GM21447 (cell line): Measurements from ENCODE around the gene ARHGAP15.

Source experiments
- ATAC-seq: cut with Tn5 transposase; IDR thresholded peaks from one replicate; pipeline ENCODE4 v1.9.1; 2021; ENCODE audit not compliant: unreplicated experiment

Gene ARHGAP15

GRCh38 chr2:143608758-143609157 is 479.5 kb downstream of the ARHGAP15 start:
- no peak for ATAC-seq

DNA sequence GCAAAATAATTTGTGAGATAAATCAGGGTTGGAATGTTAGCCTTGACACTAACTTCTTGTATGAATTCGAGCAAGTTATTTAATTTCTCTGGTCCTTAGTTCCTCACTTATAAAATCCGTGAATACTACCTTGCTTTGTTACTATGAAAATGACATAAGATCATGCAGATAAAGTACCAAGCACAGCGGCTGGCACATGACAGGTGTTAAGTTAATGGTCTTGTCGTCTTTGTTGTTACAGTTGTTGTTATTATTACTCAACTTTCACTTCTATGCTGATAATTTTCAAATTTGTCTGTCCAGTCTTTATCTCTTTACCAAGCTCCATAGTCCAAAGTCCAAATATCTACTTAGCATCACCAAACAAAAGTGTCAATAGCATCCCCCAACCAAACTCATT is 482.1 kb downstream of the ARHGAP15 start:
- ATAC-seq: no peak

- no peak for ATAC-seq
Measured at GRCh38 chr2:143615562-143615961, 486.3 kb downstream of the ARHGAP15 start.

DNA sequence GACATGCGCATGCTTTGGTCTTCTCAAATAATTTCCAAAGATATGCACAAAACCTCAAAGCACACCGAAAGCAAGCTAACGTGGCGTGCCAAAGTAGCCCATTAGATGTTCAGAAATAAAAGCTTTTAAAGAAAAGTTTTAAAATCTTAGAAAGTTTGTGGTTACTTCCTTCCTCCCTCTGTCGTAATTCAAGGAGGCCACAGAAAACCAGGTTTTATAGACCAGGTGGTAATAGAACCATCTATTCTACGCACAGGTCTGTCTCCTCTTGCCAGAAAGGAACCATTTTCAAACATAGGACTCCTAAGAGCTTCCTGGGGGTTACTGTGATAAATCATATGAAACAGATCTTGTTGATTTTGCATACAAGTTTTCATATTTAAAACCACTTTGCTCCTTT is 487.2 kb downstream of the ARHGAP15 start:
- no peak for ATAC-seq

GRCh38 chr2:143617803-143618415 is 488.7 kb downstream of the ARHGAP15 start:
- no peak for ATAC-seq

DNA sequence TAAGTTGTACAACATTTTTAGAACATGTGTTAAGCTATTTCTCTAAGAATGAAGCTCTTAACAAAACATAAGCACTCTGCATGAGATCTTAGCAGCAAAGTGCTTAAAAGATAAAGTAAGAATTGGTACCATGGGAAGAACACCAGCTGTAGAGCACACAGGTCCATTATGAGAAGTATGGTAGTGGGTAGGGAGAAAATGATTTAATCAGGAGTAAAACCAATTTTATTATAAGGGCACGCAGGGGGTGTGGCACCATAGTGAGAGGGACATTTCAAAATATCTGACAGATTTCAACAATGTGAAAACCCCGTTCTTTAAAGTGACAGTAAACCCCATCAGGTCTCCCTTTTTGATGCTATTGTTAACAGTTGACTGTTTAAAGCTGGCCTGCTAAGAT is 492.9 kb downstream of the ARHGAP15 start:
- ATAC-seq: no peak

DNA sequence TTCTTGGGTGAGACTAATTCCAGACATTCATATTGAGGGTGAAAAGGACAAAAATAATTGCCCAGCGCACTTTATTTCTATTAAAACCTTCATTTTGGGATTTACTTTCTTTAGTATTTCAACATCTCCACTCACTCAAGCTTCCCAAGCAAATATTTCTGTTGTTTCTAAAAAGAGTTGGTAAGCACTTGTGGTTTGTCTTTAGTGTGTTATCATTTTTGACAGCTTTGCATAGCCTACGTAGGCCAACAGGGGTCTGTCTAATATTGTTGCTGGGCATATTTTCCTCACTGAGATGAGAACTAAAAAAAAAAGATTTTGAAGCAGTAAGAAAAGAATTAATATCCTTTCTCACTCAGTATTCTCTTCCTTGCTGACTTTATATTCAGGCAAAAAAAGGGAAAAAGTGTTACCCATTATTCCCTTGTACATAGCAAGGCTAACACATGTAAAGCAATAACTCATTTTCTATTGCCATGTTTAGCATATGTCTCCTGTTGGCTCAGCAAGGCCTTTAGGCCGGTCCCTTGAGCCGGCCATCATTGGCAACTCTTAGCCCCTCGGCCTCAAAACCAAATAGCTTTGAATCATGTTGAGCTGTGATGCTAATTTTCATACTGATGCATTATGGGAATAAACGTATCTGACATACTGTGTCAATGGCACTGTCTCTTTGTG is 494.2 kb downstream of the ARHGAP15 start:
- no peak for ATAC-seq

DNA sequence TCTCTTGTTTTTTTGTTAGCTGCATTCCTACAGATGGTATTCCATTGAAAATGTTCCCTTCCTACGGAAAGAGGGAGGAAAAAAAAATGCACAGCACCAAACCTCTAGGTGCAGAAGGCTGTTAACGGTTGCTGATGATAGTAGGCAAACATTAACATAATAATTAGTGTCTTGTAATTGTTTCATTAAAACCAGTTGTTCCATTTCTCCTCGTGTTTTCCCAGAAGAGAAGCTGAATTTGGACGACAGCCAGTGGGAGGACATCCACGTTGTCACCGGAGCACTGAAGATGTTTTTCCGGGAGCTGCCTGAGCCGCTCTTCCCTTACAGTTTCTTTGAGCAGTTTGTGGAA is 494.7 kb downstream of the ARHGAP15 start:
- ATAC-seq: no peak

GRCh38 chr2:143629340-143629739 is 500.1 kb downstream of the ARHGAP15 start:
- no peak for ATAC-seq

DNA sequence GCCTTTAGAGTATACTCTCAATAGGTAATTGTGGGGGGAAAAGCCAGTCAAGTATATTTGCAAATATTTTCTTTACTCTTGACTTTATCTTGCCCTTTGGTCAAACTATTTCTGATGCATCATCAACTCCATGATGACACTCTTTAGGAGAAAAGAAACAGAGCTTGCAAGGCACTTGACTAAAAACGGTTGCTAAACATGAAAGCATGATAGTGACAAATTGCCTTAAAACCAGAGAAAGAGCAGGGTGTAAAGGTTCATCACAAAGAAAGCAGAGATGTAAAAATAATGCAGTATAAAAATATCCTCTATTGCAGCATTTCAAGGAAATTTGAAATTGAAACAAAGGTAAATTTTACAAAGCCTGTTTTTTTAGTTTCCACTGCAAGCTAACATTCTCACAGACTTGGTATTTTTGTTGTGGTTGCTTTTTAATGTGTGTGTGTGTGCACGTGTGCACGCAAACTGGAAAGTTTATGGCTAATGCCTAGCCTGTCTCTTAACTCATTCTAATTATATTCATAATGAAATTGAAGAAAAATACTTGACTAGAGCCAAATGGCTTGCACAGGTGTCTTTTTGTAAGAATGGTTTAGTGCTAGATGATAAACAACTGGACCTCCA is 503.6 kb downstream of the ARHGAP15 start:
- no peak for ATAC-seq

- ATAC-seq: no peak
Measured at GRCh38 chr2:143633419-143633818, 504.2 kb downstream of the ARHGAP15 start.

GRCh38 chr2:143635302-143635701 is 506.1 kb downstream of the ARHGAP15 start:
- ATAC-seq: no peak

- ATAC-seq: no peak
Measured at GRCh38 chr2:143635936-143636335, 506.7 kb downstream of the ARHGAP15 start.

GRCh38 chr2:143640826-143641225 is 511.6 kb downstream of the ARHGAP15 start:
- no peak for ATAC-seq

GRCh38 chr2:143645921-143646645 is 516.9 kb downstream of the ARHGAP15 start:
- ATAC-seq: no peak

GRCh38 chr2:143649226-143649740 is 520.1 kb downstream of the ARHGAP15 start:
- ATAC-seq: no peak

DNA sequence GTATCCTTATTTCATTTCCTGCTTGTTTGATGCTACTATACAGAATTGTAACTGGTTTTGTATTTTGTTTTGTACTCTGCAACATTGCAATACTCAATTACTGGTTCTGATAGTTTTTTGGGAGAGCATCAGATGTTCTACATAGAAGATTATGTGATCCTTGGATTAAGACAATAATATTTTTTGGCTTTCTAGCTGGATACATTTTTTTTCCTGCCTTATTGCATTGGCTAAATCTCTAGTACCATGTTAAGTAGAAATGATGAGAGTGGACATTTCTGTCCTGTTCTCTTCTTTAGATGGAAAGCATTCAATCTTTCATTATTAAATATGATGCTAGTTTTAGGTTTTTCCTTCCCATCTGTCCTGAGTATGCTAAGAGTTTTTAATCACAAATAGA is 523.5 kb downstream of the ARHGAP15 start:
- no peak for ATAC-seq

DNA sequence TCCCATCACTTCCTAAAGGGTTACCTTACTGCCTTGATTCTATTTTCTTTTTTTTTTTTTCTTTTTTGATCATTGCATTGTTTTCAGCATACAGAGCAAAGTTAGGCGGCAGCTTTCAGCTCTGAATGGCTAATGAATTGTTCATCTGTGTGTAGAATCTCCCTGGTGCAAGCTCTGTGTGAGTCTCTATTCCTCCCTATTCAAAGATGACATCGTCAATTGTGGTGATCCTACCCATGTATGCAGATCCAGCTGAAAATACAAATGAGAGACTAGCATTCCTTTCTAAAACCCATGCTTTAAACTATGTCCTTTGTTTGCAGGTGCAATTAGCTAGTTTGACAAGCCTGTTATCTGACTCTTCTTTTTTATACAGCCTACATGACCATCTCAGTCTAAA is 539.0 kb downstream of the ARHGAP15 start:
- no peak for ATAC-seq

DNA sequence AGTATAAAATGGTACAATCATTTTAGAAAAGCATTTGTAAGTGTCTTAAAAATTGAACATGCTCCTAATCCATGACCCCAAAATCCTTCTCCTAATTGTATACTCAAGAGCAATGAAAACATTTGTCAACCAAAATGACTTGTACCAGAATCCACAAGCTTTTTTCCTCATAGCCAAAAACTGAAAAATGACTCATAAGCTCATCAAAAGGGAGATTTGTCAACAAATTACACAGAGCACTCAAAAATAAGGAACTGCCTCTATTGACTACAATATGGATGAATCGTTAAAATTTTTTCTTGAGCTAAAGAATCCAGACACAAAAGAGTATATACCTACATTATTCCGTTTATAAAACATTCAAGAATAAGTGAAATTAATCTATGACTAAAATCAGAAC is 544.8 kb downstream of the ARHGAP15 start:
- ATAC-seq: no peak

GRCh38 chr2:143675021-143675420 is 545.8 kb downstream of the ARHGAP15 start:
- no peak for ATAC-seq

DNA sequence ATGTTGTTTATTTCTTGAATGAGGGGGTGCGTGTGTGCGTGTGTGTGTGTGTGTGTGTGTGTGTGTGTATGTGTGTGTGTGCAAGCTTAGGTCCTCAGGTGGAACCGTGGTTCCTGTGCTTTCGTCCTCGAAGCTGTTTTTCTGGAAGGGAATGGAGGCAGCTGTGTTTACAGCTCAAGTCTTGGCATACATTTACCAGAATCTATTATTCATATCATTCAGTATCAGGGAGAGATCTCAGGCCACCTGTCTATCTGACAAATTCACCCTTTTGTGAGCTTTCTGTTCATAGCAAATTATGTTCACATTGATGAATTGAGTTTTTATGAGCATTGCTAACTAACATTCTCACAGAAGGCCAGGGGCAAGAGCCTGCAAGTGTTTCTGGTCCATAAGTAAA is 550.4 kb downstream of the ARHGAP15 start:
- no peak for ATAC-seq
